Urinary bladder (tissue), 4 donors: ENCODE data around the gene POLR2H. TPM values are rescaled to one million over a fixed set of nuclear protein-coding genes. Genes with fewer than 3 reads are reported as not detected.

Source experiments
- DNase-seq: peaks from one replicate; pipeline ENCODE4 v3.0.0-alpha.2; 2015; ENCODE audit errors: extremely low spot score
- H3K27ac ChIP-seq: one replicate; pipeline ENCODE4 v1.5.1; 2013; ENCODE audit warnings: low read depth, mild to moderate bottlenecking, moderate library complexity
- H3K36me3 ChIP-seq: one replicate; pipeline ENCODE4 v1.6.1; 2013; ENCODE audit warnings: mild to moderate bottlenecking, moderate library complexity; ENCODE audit not compliant: insufficient read depth
- H3K4me1 ChIP-seq: one replicate; pipeline ENCODE4 v1.6.1; 2013; ENCODE audit warnings: mild to moderate bottlenecking, moderate library complexity; ENCODE audit not compliant: insufficient read depth
- H3K4me3 ChIP-seq: one replicate; pipeline ENCODE4 v1.5.1; 2013; ENCODE audit warnings: low read depth, low read length
- WGBS: extraction: QIAGEN DNeasy Blood & Tissue Kit; methylation state at CpG from one replicate; pipeline ENCODE4 v1.1.7; 2013; 5-methylcytosine and 5-hydroxymethylcytosine counted together
- polyA plus RNA-seq: library from polyadenylated mRNA; stranded (reverse); fragments of 200-250 nt; gene quantifications from one replicate; pipeline ENCODE4 v1.2.3, GENCODE V29; 2013
- total RNA-seq: library from RNA; depleted of rRNA; stranded (reverse); fragments of >200 nt; gene quantifications from one replicate; pipeline ENCODE4 v1.2.3, GENCODE V29; 2014
- donor health status: healthy with polysubstance abuse.
- donor health status: healthy.

POLR2H gene
- total and polyA plus RNA-seq, 2 donors = 45.9 to 59.7 TPM

GRCh38 chr3:184327171-184327570 is 34.3 kb upstream of the POLR2H start:
- Histone ChIP-seq H3K27ac (no peak overlapping the region), H3K4me3 (no peak overlapping the region), H3K36me3 (peaks cover 17% of the 10 kb centered on the region), H3K4me1 (no peaks in the 10 kb centered on the region)
- WGBS = 96% methylated on average over 21 of the region's 21 CpGs
- DNase-seq = no peak

GRCh38 chr3:184328516-184328915 is 33.0 kb upstream of the POLR2H start:
- Histone ChIP-seq H3K27ac (no peak overlapping the region), H3K4me3 (no peak overlapping the region), H3K36me3 (peaks cover 18% of the 10 kb centered on the region), H3K4me1 (no peaks in the 10 kb centered on the region)
- DNase-seq = no peak
- WGBS = 45% methylated on average over 3 of the region's 3 CpGs

GRCh38 chr3:184332370-184333090 is 29.0 kb upstream of the POLR2H start:
- no peak for DNase-seq
- Histone ChIP-seq H3K27ac (no peak overlapping the region), H3K36me3 (peaks cover 9% of the 10 kb centered on the region), H3K4me3 (no peak overlapping the region), H3K4me1 (no peaks in the 10 kb centered on the region)
- 73% methylated on average over 10 of the region's 10 CpGs for WGBS

GRCh38 chr3:184333190-184333589 is 28.3 kb upstream of the POLR2H start:
- Histone ChIP-seq H3K36me3 (peaks cover 9% of the 10 kb centered on the region), H3K27ac (peak overlapping the region; percentile 47), H3K4me3 (no peak overlapping the region), H3K4me1 (no peaks in the 10 kb centered on the region)
- DNase-seq = no peak
- 82% methylated on average over 6 of the region's 6 CpGs for WGBS

GRCh38 chr3:184333700-184334099 is 27.8 kb upstream of the POLR2H start:
- no peak overlapping the region for H3K4me3 ChIP-seq
- no peak for DNase-seq
- 70% methylated on average over 3 of the region's 3 CpGs for WGBS
- H3K36me3 ChIP-seq = peaks cover 7% of the 10 kb centered on the region
- H3K27ac ChIP-seq = peak overlapping the region; percentile 68
- no peaks in the 10 kb centered on the region for H3K4me1 ChIP-seq

- peak overlapping the region; percentile 66 for H3K27ac ChIP-seq
- no peaks in the 10 kb centered on the region for H3K4me1 ChIP-seq
- peaks cover 4% of the 10 kb centered on the region for H3K36me3 ChIP-seq
- DNase-seq = no peak
- no peak overlapping the region for H3K4me3 ChIP-seq
- WGBS = 70% methylated on average over 15 of the region's 15 CpGs
Measured at GRCh38 chr3:184334470-184335158, 26.9 kb upstream of the POLR2H start.

- peak overlapping the region; percentile 98 for H3K27ac ChIP-seq
- WGBS = 41% methylated on average over 4 of the region's 4 CpGs
- DNase-seq = no peak
- no peaks in the 10 kb centered on the region for H3K4me1 ChIP-seq
- no peak overlapping the region for H3K4me3 ChIP-seq
- peaks cover 4% of the 10 kb centered on the region for H3K36me3 ChIP-seq
Measured at GRCh38 chr3:184335291-184335660, 26.2 kb upstream of the POLR2H start.

GRCh38 chr3:184335661-184336546 is 25.6 kb upstream of the POLR2H start:
- peak overlapping the region; percentile 64 for H3K4me3 ChIP-seq
- peak overlapping the region; percentile 98 for H3K27ac ChIP-seq
- no peak for DNase-seq
- peaks cover 4% of the 10 kb centered on the region for H3K36me3 ChIP-seq
- H3K4me1 ChIP-seq = no peaks in the 10 kb centered on the region
- 1% methylated on average over 77 of the region's 77 CpGs for WGBS

GRCh38 chr3:184336547-184337398 is 24.7 kb upstream of the POLR2H start:
- Histone ChIP-seq H3K36me3 (peaks cover 4% of the 10 kb centered on the region), H3K4me1 (no peaks in the 10 kb centered on the region), H3K4me3 (peak overlapping the region; percentile 64), H3K27ac (peak overlapping the region; percentile 98)
- no peak for DNase-seq
- 14% methylated on average over 17 of the region's 17 CpGs for WGBS

GRCh38 chr3:184337399-184337714 is 24.2 kb upstream of the POLR2H start, which contains the start of gene FAM131A:
Gene FAM131A (plus strand): TSS chr3:184337600. CDS start chr3:184337631, 31 bp downstream.
- Histone ChIP-seq H3K4me1 (no peaks in the 10 kb centered on the region), H3K4me3 (peak within 1 kb of the TSS; percentile 64), H3K36me3 (peaks cover 1% of the 10 kb centered on the region), H3K27ac (peak within 1 kb of the TSS; percentile 98)
- WGBS = 34% methylated on average over 6 of the region's 6 CpGs
- DNase-seq = no peak

GRCh38 chr3:184337981-184338380 is 23.5 kb upstream of the POLR2H start:
- WGBS = 50% methylated on average over 7 of the region's 7 CpGs
- H3K36me3 ChIP-seq = no peaks in the 10 kb centered on the region
- no peak overlapping the region for H3K4me3 ChIP-seq
- DNase-seq = no peak
- no peaks in the 10 kb centered on the region for H3K4me1 ChIP-seq
- H3K27ac ChIP-seq = peak overlapping the region; percentile 88

GRCh38 chr3:184338511-184338945 is 23.0 kb upstream of the POLR2H start:
- no peak for DNase-seq
- no peaks in the 10 kb centered on the region for H3K36me3 ChIP-seq
- peak overlapping the region; percentile 88 for H3K27ac ChIP-seq
- no peaks in the 10 kb centered on the region for H3K4me1 ChIP-seq
- 9% methylated on average over 37 of the region's 37 CpGs for WGBS
- no peak overlapping the region for H3K4me3 ChIP-seq

- Histone ChIP-seq H3K4me1 (no peaks in the 10 kb centered on the region), H3K4me3 (no peak overlapping the region), H3K27ac (no peak overlapping the region), H3K36me3 (no peaks in the 10 kb centered on the region)
- 41% methylated on average over 8 of the region's 8 CpGs for WGBS
- no peak for DNase-seq
Measured at GRCh38 chr3:184339001-184339400, 22.5 kb upstream of the POLR2H start.
